ENCODE results near the gene ABHD2. TPM values are rescaled to one million over a fixed set of nuclear protein-coding genes. Genes with fewer than 3 reads are reported as not detected.

ABHD2 gene
- total and polyA plus RNA-seq, 2 donors, result 5.6 to 13.7 TPM

GRCh38 chr15:89172921-89173320, 84.7 kb downstream of the ABHD2 start:
- H3K27ac ChIP-seq (ENCODE audit: low read depth in 1 of 2, low read length in 1 of 2), result no peak overlapping the region
- 94% methylated on average over 2 of the region's 2 CpGs for WGBS
- no peak overlapping the region for H3K4me3 ChIP-seq (ENCODE audit: low read length in 2 of 2)
- peaks cover 0 to under 1% of the 10 kb centered on the region in 2 donors for H3K4me1 ChIP-seq (ENCODE audit: control insufficient read depth in 2 of 2, insufficient read depth in 2 of 2, low read length in 2 of 2)
- DNase-seq (ENCODE audit: low read depth in 6 of 9, low spot score in 9 of 9), result no peak
- H3K36me3 ChIP-seq (ENCODE audit: control insufficient read depth in 2 of 2, insufficient read depth in 2 of 2, low read length in 1 of 2), result peaks cover 14 to 15% of the 10 kb centered on the region in 2 donors
- no peaks in the 10 kb centered on the region for H3K9me3 ChIP-seq (ENCODE audit: control insufficient read depth in 2 of 2, insufficient read depth in 1 of 2, low read length in 1 of 2)
- no peaks in the 10 kb centered on the region for H3K27me3 ChIP-seq (ENCODE audit: control insufficient read depth in 2 of 2, insufficient read depth in 1 of 2, low read length in 1 of 2)

GRCh38 chr15:89174476-89174875, 86.2 kb downstream of the ABHD2 start:
- DNase-seq (ENCODE audit: low read depth in 6 of 9, low spot score in 9 of 9), result no peak
- Histone ChIP-seq H3K27me3 (ENCODE audit: control insufficient read depth in 2 of 2, insufficient read depth in 1 of 2, low read length in 1 of 2) (no peaks in the 10 kb centered on the region), H3K4me3 (ENCODE audit: low read length in 2 of 2) (no peak overlapping the region), H3K36me3 (ENCODE audit: control insufficient read depth in 2 of 2, insufficient read depth in 2 of 2, low read length in 1 of 2) (peaks cover 22 to 24% of the 10 kb centered on the region in 2 donors), H3K9me3 (ENCODE audit: control insufficient read depth in 2 of 2, insufficient read depth in 1 of 2, low read length in 1 of 2) (no peaks in the 10 kb centered on the region), H3K4me1 (ENCODE audit: control insufficient read depth in 2 of 2, insufficient read depth in 2 of 2, low read length in 2 of 2) (no peaks in the 10 kb centered on the region), H3K27ac (ENCODE audit: low read depth in 1 of 2, low read length in 1 of 2) (no peak overlapping the region)
- WGBS, result 93% methylated on average over 5 of the region's 5 CpGs

GRCh38 chr15:89175617-89176191, 87.4 kb downstream of the ABHD2 start:
- Histone ChIP-seq H3K36me3 (ENCODE audit: control insufficient read depth in 2 of 2, insufficient read depth in 2 of 2, low read length in 1 of 2) (peaks cover 29 to 30% of the 10 kb centered on the region in 2 donors), H3K27ac (ENCODE audit: low read depth in 1 of 2, low read length in 1 of 2) (no peak overlapping the region)
- WGBS, result 83% methylated on average over 13 of the region's 13 CpGs

GRCh38 chr15:89177116-89177515, 88.9 kb downstream of the ABHD2 start:
- Histone ChIP-seq H3K36me3 (ENCODE audit: control insufficient read depth in 2 of 2, insufficient read depth in 2 of 2, low read length in 1 of 2) (peaks cover 29 to 30% of the 10 kb centered on the region in 2 donors), H3K27me3 (ENCODE audit: control insufficient read depth in 2 of 2, insufficient read depth in 1 of 2, low read length in 1 of 2) (no peaks in the 10 kb centered on the region), H3K27ac (ENCODE audit: low read depth in 1 of 2, low read length in 1 of 2) (no peak overlapping the region), H3K4me3 (ENCODE audit: low read length in 2 of 2) (no peak overlapping the region), H3K4me1 (ENCODE audit: control insufficient read depth in 2 of 2, insufficient read depth in 2 of 2, low read length in 2 of 2) (peaks cover 0 to 4% of the 10 kb centered on the region in 2 donors), H3K9me3 (ENCODE audit: control insufficient read depth in 2 of 2, insufficient read depth in 1 of 2, low read length in 1 of 2) (no peaks in the 10 kb centered on the region)
- DNase-seq (ENCODE audit: low read depth in 6 of 9, low spot score in 9 of 9), result no peak
- 98% methylated on average over 12 of the region's 12 CpGs for WGBS

More at GRCh38 chr15:89175617-89176191, 87.4 kb downstream of the ABHD2 start:
- Histone ChIP-seq H3K4me3 (ENCODE audit: low read length in 2 of 2) (no peak overlapping the region), H3K4me1 (ENCODE audit: control insufficient read depth in 2 of 2, insufficient read depth in 2 of 2, low read length in 2 of 2) (peaks cover 0 to 4% of the 10 kb centered on the region in 2 donors), H3K9me3 (ENCODE audit: control insufficient read depth in 2 of 2, insufficient read depth in 1 of 2, low read length in 1 of 2) (no peaks in the 10 kb centered on the region), H3K27me3 (ENCODE audit: control insufficient read depth in 2 of 2, insufficient read depth in 1 of 2, low read length in 1 of 2) (no peaks in the 10 kb centered on the region)
- no peak for DNase-seq (ENCODE audit: low read depth in 6 of 9, low spot score in 9 of 9)

- no peaks in the 10 kb centered on the region for H3K9me3 ChIP-seq (ENCODE audit: control insufficient read depth in 2 of 2, insufficient read depth in 1 of 2, low read length in 1 of 2)
- peaks cover 0 to 4% of the 10 kb centered on the region in 2 donors for H3K4me1 ChIP-seq (ENCODE audit: control insufficient read depth in 2 of 2, insufficient read depth in 2 of 2, low read length in 2 of 2)
- H3K4me3 ChIP-seq (ENCODE audit: low read length in 2 of 2), result no peak overlapping the region
- H3K27me3 ChIP-seq (ENCODE audit: control insufficient read depth in 2 of 2, insufficient read depth in 1 of 2, low read length in 1 of 2), result no peaks in the 10 kb centered on the region
- H3K36me3 ChIP-seq (ENCODE audit: control insufficient read depth in 2 of 2, insufficient read depth in 2 of 2, low read length in 1 of 2), result peaks cover 29 to 30% of the 10 kb centered on the region in 2 donors
- peak; percentile 27 to 80 (median 61) for DNase-seq (ENCODE audit: low read depth in 6 of 9, low spot score in 9 of 9)
- no peak overlapping the region for H3K27ac ChIP-seq (ENCODE audit: low read depth in 1 of 2, low read length in 1 of 2)
- WGBS, result 34% methylated on average over 6 of the region's 6 CpGs
These were observed 89.5 kb downstream of the ABHD2 start for GRCh38 chr15:89177633-89178306.

GRCh38 chr15:89178307-89178977, 90.2 kb downstream of the ABHD2 start:
- peaks cover 27 to 30% of the 10 kb centered on the region in 2 donors for H3K36me3 ChIP-seq (ENCODE audit: control insufficient read depth in 2 of 2, insufficient read depth in 2 of 2, low read length in 1 of 2)
- DNase-seq (ENCODE audit: low read depth in 6 of 9, low spot score in 9 of 9), result no peak
- H3K9me3 ChIP-seq (ENCODE audit: control insufficient read depth in 2 of 2, insufficient read depth in 1 of 2, low read length in 1 of 2), result no peaks in the 10 kb centered on the region
- H3K27me3 ChIP-seq (ENCODE audit: control insufficient read depth in 2 of 2, insufficient read depth in 1 of 2, low read length in 1 of 2), result no peaks in the 10 kb centered on the region
- no peak overlapping the region for H3K27ac ChIP-seq (ENCODE audit: low read depth in 1 of 2, low read length in 1 of 2)
- H3K4me3 ChIP-seq (ENCODE audit: low read length in 2 of 2), result no peak overlapping the region
- 94% methylated on average over 11 of the region's 11 CpGs for WGBS
- H3K4me1 ChIP-seq (ENCODE audit: control insufficient read depth in 2 of 2, insufficient read depth in 2 of 2, low read length in 2 of 2), result peaks cover 0 to 4% of the 10 kb centered on the region in 2 donors

- no peaks in the 10 kb centered on the region for H3K27me3 ChIP-seq (ENCODE audit: control insufficient read depth in 2 of 2, insufficient read depth in 1 of 2, low read length in 1 of 2)
- H3K27ac ChIP-seq (ENCODE audit: low read depth in 1 of 2, low read length in 1 of 2), result peak overlapping the region in 1 of 2 donors; percentile 55
- H3K4me1 ChIP-seq (ENCODE audit: control insufficient read depth in 2 of 2, insufficient read depth in 2 of 2, low read length in 2 of 2), result peaks cover 0 to 4% of the 10 kb centered on the region in 2 donors
- H3K4me3 ChIP-seq (ENCODE audit: low read length in 2 of 2), result no peak overlapping the region
- DNase-seq (ENCODE audit: low read depth in 6 of 9, low spot score in 9 of 9), result peak in 1 of 9 donors; percentile 16
- peaks cover 27 to 40% of the 10 kb centered on the region in 2 donors for H3K36me3 ChIP-seq (ENCODE audit: control insufficient read depth in 2 of 2, insufficient read depth in 2 of 2, low read length in 1 of 2)
- H3K9me3 ChIP-seq (ENCODE audit: control insufficient read depth in 2 of 2, insufficient read depth in 1 of 2, low read length in 1 of 2), result no peaks in the 10 kb centered on the region
- 87% methylated on average over 5 of the region's 5 CpGs for WGBS
These were observed 92.0 kb downstream of the ABHD2 start for GRCh38 chr15:89179966-89180875.

- 89% methylated on average over 6 of the region's 6 CpGs for WGBS
- H3K36me3 ChIP-seq (ENCODE audit: control insufficient read depth in 2 of 2, insufficient read depth in 2 of 2, low read length in 1 of 2), result peaks cover 19 to 48% of the 10 kb centered on the region in 2 donors
- H3K4me1 ChIP-seq (ENCODE audit: control insufficient read depth in 2 of 2, insufficient read depth in 2 of 2, low read length in 2 of 2), result peaks cover 0 to 4% of the 10 kb centered on the region in 2 donors
- no peaks in the 10 kb centered on the region for H3K27me3 ChIP-seq (ENCODE audit: control insufficient read depth in 2 of 2, insufficient read depth in 1 of 2, low read length in 1 of 2)
- no peaks in the 10 kb centered on the region for H3K9me3 ChIP-seq (ENCODE audit: control insufficient read depth in 2 of 2, insufficient read depth in 1 of 2, low read length in 1 of 2)
- H3K27ac ChIP-seq (ENCODE audit: low read depth in 1 of 2, low read length in 1 of 2), result no peak overlapping the region
- no peak for DNase-seq (ENCODE audit: low read depth in 6 of 9, low spot score in 9 of 9)
- no peak overlapping the region for H3K4me3 ChIP-seq (ENCODE audit: low read length in 2 of 2)
These were observed 96.1 kb downstream of the ABHD2 start for GRCh38 chr15:89184357-89184756.
